ENCODE measurements around the gene SPATA31C1.
A peak's percentile ranks its signal among the peaks of the same experiment; 100 is the strongest.
"Not testable (repeated sequence)": the region's sequence is repeated elsewhere in the genome, so short reads cannot be mapped to it uniquely, and the experiment has no call there.

Gene SPATA31C1

GRCh38 chr9:87917662-87918061, at the start of gene SPATA31C1:
Gene SPATA31C1 (plus strand): TSS chr9:87917962.
- not testable (repeated sequence) for DNase-seq

DNA sequence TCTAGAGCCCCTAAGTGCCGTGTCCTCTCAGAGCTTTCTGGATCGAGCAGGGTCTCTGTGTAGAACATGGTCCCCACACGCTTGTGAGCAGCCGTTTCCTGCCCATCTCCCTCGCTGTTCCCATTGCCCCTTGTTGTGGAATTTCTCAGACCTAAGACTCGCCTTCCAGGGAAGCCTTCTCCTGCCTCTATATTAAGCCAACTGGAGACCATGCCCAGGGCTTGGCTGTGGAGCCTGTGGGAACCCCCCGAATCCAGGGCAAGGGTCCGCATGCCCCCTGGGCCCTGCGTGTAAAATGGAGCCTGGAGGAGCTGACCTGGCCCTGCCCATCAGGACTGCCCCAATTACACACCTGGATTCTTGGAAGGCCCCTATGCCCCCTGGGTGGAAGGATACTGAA, 49.6 kb upstream of the SPATA31C1 start:
- no peak for DNase-seq

DNA sequence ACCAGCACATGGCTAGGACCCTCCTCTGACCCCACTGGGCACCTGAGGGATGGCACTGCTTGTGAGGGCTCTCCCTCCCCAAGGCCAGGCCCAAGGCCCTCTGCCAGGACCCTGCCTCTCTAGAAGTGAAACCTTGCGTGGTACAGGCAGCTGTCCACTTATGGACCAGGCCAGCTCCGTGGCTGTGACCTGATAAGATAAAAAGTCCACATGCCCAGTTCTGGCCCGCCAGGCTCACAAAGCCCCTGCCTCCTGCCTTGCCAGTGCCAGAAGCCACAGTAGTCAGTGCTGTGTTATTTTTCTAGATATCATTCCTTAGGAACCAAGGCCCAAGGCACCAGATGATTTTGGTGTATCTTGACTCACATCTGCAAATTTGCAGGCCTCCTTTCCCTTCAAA, 49.1 kb upstream of the SPATA31C1 start:
- no peak for DNase-seq

DNA sequence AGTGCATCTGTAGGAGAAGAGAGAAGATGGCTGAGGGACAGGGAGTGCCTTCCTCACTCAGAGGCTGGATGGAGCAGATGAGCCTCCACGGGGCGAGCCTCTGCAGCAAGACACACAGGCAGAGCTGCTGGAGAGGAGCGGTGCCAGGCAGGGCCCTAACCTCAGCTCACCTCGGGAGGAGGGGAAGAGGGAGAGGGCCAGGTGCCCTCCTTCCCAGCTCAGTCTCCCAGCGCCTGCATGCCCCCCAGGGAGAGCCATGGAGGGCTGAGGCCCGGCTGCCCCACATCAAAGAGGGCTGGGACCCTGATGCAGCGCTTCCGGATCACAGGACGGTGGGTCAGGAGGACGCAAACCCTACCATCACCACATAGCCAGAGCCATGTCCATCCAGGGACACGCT, 48.7 kb upstream of the SPATA31C1 start:
- DNase-seq: no peak

DNA sequence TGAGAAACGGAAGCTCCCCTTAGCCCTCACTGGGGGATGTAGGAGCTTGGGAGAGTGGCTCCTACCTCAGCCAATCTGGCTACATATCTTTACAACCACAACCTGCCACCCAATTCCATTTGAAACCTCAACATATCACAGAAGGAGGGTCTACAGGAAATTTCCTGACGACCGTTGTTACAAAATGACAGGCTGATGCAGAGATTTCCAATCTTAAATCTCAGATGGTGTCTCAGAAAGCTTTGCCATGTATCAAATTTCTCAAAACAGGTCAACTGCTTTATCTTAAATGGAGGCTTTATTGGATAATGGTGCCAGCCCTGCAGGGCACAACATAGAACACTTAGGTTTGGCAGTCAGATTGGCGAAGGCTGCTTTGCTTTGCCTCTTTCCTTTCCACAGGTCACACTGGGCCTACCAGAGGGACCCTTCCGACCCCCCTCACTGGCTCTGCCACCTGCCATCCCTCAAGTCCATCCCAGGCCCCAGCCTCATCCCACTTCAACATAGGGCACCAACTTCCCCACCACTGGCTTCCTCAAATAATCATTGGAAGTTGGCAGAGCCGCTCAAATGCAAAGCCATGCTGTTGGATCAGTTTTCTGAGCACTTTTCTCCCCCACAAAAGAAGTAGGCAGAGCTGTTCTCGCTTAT, 46.2 kb upstream of the SPATA31C1 start:
- no peak for DNase-seq

GRCh38 chr9:87872079-87872624, 45.6 kb upstream of the SPATA31C1 start:
- no peak for DNase-seq

DNA sequence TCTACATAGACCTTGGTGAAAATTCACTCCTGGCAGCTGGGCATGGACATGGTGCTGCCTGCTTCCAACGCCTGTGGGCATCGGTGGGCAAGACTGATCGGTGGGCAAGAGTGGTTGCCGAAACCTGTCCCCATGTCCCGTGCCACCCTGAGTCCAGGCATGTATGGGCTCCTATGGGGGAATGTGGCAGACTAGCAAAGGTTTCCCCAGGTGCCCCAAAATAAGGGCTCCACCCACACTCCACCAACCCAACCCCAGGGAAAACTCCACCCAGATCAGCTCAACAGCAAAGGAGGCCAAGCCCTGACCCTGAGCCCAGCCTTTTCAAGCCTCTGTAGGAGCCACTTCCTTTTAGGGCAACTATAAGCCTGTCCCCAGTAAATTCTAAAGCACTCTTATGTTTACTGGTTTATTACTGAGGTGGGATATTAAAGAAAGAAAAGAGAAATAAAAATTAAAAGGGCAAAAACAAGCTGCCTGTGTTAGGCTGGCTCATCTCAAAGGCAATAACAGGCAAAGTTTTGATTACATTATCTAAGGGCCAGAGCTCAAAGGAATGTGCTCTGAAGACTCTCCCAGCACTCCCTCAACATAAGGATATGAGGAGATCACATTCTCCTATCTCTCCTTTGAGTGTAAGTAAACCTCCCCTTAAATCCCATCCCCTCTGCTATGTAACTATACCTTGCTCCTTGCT, 44.0 kb upstream of the SPATA31C1 start:
- no peak for DNase-seq

DNA sequence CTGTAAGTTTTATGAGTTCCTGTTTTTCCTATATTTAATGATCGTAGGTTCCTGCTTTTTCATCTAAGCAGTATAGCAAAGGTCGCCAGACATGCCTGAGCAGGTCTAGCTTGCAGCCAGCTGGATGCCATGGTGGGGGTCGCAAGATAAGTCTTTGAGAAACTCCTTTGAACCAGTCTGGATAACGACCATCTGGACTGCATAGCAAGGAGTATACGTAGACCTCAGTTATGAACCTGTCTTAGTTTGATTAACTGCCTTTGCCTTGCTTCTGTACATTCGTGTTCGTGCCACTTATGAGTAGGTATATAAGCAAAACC, 43.5 kb upstream of the SPATA31C1 start:
- DNase-seq: no peak

GRCh38 chr9:87875060-87875459, 42.7 kb upstream of the SPATA31C1 start:
- no peak for DNase-seq

- DNase-seq: no peak
Measured at GRCh38 chr9:87875831-87876545, 41.8 kb upstream of the SPATA31C1 start.

DNA sequence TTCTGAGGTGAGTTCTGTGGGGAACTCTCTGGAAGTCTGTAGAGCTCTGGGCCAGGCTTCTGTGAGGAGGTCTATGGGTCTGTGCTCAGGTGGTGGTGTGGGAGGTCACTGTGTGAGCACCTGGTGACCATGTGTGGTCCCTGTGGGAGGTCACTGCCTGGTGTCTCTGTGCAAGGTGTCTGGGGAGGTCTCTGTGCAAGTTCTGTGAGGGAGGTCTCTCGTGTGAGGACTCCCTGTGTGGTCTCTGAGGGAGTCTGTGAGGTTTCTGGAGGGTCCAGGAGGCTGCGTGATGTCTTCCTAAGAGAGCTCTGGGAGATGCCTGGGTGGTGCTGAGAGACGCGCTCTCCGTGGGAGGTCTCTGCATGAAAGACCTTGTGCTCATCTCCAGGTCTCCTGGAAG, 41.1 kb upstream of the SPATA31C1 start:
- DNase-seq: no peak

DNA sequence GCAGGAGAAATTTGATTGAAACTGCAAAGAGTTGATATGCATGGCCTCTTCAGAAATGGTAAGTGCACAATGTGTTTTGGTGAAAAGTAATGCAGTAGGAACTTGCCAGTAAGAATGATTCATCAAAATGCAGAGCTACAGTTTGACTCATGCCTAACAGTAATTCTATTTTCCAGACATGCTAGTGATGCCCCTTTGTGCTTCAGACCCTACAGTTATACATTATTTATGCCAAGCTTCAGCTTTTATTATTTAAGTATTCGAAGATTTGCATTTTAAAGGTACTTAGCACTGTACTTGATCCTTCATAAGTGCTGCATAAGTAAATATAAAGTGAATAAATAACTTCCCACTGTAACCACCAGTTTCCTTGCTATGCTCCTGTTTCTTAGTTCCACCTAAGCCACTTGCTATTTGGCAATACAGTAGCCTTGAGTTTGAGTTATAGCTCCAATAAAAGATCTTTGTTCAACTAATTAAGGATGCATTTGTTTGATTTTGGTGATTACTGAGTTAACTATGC, 38.7 kb upstream of the SPATA31C1 start:
- DNase-seq: peak; percentile 43

GRCh38 chr9:87880116-87880515, 37.6 kb upstream of the SPATA31C1 start:
- DNase-seq: no peak

GRCh38 chr9:87880683-87881082, 37.1 kb upstream of the SPATA31C1 start:
- no peak for DNase-seq

- DNase-seq: no peak
Measured at GRCh38 chr9:87882627-87883026, 35.1 kb upstream of the SPATA31C1 start, which contains the start of gene SPATA31E1. Gene SPATA31E1 (plus strand): TSS chr9:87882877. CDS start chr9:87882892, 15 bp downstream.

GRCh38 chr9:87883274-87883673, 34.5 kb upstream of the SPATA31C1 start:
- no peak for DNase-seq

- no peak for DNase-seq
Measured at GRCh38 chr9:87883990-87884389, 33.8 kb upstream of the SPATA31C1 start.

DNA sequence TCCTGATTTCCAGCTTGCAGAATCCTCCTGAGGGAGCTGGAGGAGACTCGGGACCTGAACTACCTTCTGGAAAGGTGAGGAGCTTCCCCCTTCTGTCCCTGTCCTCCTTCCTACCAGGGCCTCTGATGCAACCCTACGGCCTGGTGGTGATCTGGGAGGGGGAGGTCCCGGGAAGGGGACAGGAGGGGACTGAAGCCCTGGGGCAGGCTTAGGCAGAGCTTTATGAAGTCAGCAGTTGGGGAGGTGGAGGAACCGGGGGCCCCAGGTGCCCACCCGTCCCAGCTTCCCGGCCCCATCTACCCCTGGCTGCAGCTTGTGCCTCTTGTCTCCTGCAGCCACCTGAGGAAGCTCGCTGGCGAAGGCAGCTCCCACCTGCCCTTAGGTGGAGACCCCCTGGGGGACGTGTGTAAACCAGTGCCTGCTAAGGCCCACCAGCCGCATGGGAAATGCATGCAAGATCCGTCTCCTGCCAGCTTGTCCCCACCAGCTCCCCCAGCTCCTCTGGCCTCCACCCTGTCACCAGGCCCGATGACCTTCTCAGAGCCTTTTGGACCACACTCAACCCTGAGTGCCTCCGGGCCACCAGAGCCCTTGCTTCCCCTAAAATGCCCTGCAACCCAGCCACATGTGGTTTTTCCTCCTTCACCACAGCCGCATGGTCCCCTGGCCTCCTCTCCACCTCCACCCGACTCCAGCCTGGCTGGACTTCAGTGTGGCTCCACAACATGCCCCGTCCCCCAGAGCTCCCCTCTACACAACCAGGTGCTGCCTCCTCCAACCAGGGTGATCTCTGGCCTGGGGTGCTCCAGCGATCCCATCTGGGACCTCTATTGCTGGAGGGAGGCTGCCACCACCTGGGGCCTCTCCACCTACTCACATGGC, 32.9 kb upstream of the SPATA31C1 start:
- DNase-seq: no peak

DNA sequence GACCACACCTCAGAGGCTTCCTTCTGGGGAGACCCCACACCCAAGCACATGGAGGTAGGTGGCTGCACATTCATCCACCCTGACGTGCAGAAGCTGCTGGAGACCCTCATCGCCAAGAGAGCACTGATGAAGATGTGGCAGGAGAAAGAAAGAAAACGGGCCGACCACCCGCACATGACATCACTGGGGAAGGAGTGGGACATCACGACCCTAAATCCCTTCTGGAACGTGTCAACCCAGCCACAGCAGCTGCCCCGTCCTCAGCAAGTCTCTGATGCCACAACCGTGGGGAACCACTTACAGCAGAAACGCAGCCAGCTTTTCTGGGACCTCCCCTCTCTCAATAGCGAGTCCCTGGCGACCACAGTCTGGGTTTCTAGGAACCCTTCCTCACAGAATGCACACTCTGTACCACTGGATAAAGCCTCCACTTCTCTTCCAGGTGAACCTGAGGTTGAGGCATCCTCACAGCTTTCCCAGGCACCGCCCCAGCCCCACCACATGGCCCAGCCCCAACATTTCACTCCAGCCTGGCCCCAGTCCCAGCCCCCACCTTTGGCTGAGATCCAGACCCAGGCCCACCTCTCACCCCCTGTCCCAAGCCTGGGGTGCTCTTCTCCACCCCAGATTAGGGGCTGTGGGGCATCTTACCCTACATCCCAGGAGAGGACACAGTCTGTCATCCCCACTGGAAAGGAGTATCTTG, 32.1 kb upstream of the SPATA31C1 start:
- no peak for DNase-seq

- no peak for DNase-seq
Measured at GRCh38 chr9:87886210-87886932, 31.4 kb upstream of the SPATA31C1 start.

DNA sequence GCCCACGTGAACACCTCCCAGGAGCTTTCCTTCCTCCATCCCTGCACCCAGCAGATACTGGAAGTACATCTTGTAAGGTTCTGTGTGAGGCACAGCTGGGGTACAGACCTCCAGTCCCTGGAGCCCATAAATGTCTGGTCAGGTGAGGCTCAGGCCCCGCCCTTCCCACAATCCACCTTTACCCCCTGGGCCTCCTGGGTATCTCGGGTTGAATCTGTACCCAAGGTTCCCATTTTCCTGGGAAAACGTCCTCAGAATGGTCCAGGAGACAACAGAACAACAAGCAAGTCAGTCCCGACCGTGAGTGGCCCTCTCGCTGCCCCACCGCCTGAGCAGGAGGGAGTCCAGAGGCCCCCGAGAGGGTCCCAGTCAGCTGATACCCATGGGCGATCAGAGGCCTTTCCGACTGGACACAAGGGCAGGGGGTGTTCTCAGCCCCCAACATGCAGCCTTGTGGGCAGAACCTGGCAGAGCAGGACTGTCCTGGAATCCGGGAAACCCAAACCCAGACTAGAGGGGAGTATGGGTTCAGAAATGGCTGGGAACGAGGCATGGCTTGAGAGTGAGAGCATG, 30.7 kb upstream of the SPATA31C1 start:
- no peak for DNase-seq
